GDM1 (cell line): ENCODE measurements around the gene GALNT17.

Experiments used
- DNase-seq: peaks from one replicate; lab custom pipeline; 2025; lab: John Stamatoyannopoulos, UW

The GALNT17 gene

GRCh38 chr7:71339924-71340323, 208.0 kb downstream of the GALNT17 start:
- no peak for DNase-seq

- no peak for DNase-seq
Observed at GRCh38 chr7:71342202-71342601, 210.3 kb downstream of the GALNT17 start.

- DNase-seq = no peak
Observed at GRCh38 chr7:71343039-71343438, 211.1 kb downstream of the GALNT17 start.

- no peak for DNase-seq
Observed at GRCh38 chr7:71343892-71344291, 211.9 kb downstream of the GALNT17 start.

DNA sequence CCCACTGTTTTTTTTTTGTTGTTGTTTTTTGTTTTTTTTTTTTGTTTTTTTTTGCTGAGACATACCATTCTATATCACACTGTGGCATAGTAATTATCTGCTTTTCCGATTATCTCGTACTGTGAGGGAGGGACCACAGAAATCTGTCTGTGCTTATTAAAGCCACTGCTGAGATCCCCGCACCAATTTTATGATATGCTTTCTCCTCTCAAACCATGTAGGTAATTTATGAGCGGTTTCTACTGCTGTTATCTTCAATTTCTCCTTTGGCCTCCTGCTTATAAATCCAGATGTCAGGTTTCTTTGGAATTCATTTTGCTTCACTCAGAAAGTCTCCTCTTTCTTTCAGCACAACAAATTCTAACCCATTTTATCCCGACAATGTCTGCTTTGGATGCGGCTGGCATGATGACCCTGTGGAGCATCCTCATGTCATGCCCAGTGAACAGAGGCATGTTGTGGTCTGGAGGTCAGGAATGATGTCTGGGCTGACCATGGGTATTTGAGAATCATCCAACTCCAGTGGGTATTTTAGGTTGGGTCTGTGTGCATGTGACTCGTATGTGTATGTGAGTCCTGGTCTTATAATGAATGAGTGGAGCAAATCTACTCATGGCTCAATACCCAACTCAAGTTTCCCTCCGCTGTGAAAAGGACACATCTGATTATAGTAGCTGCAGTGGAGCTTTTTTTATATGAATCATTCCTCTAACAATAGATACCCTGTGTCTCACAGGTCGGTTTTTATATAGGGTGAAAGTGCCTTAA, 213.4 kb downstream of the GALNT17 start:
- DNase-seq = no peak

GRCh38 chr7:71348821-71349681, 217.1 kb downstream of the GALNT17 start:
- no peak for DNase-seq

DNA sequence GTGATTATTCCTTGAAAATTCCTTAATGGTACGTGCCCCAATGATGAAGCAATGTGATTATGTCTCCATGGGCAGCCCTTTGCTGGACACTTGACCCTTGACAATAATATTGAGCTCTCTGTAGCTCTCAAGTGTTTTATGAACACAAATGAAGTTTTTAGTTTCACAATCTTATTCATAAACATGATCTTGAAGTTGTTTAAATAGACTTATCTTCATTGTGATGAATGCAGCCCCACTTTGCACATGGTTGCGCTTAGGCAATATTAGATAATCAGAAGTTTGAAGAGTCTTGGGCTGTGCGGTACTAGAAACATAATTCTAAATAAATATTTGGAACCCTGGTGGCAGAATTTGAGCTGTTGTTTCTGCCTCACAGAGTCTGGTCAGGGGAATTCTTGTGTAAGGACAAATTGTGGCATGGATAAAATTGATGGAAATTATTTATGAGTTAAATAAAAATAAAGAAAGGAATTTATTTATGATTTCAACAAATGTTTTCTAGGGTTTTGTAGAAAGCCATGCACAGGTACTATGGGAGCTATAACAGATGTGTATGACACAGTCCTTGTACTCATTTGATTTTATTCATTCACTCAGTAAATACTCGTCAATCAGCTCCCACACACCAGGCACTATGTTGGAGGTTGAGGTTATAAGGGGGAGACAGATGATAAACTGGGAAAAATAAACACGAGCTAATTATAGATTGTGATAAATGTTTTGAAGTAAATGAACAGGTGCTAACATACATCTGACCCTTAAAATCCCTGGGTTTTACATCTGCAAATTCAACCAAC, 217.9 kb downstream of the GALNT17 start:
- no peak for DNase-seq

DNA sequence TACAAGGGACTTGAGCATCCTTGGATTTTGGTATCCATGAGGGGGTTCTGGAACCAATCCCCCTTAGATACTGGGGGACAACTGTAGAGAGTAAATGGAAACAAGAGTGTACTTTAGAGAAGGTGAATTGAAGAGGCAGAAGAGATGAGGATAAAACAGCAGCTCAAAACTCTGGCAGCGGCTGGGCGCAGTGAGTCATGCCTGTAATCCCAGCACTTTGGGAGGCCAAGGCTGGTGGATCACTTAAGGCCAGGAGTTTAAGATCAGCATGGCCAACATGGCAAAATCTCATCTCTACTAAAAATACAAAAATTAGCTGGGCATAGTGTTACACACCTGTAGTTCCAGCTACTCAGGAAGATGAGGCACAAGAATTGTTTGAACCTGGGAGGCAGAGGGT, 218.7 kb downstream of the GALNT17 start:
- DNase-seq = no peak

- no peak for DNase-seq
Observed at GRCh38 chr7:71354716-71355115, 222.8 kb downstream of the GALNT17 start.

DNA sequence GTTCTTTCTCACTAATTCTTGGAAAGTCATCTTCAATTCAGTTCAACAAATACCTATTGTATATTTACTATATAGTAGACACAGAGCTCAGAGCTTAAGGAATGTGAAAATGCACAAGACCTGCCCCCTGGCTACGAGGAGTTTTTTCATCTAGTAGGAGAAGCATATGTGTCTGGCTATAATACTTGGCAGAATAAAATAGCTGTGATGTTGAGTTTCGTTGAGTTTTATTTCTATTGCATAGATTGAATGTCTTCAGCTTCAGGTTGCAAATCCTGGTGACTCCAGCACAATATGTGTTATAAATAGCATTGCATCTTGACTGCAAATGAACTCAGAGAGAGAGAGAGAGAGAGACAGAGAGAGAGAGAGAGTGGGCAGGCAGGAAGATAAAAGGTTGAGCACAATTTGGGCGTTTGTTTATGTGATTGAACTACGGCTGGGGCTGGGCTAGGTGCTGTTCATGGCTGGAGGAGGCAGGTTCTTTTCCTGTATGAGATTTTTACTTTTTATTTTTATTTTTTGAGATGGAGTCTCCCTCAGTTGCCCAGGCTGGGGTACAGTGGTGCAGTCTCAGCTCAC, 229.6 kb downstream of the GALNT17 start:
- no peak for DNase-seq

- no peak for DNase-seq
Observed at GRCh38 chr7:71362240-71362639, 230.3 kb downstream of the GALNT17 start.

DNA sequence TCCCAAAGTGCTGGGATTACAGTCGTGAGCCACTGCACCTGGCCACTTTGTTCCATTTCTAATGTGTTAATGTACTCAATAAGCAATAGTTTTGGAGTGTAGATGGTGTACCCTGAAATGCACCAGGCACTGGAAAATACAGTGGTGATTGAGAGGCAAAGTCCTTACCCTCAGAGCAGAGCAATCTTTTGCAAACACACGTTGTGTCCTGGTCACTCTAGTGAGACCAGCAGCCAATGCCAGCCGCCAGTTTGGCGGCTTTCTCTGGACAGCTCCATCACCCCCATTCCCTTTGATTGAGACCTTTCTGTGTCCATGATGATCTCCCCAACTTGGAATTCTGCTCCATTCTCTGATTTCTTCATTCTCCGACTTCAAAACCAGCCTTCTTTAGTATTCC, 231.3 kb downstream of the GALNT17 start:
- no peak for DNase-seq

- DNase-seq = no peak
Observed at GRCh38 chr7:71363627-71364026, 231.7 kb downstream of the GALNT17 start.

- DNase-seq = no peak
Observed at GRCh38 chr7:71364551-71364950, 232.6 kb downstream of the GALNT17 start.

GRCh38 chr7:71372991-71373390, 241.0 kb downstream of the GALNT17 start:
- no peak for DNase-seq

GRCh38 chr7:71377062-71377461, 245.1 kb downstream of the GALNT17 start:
- DNase-seq = no peak

DNA sequence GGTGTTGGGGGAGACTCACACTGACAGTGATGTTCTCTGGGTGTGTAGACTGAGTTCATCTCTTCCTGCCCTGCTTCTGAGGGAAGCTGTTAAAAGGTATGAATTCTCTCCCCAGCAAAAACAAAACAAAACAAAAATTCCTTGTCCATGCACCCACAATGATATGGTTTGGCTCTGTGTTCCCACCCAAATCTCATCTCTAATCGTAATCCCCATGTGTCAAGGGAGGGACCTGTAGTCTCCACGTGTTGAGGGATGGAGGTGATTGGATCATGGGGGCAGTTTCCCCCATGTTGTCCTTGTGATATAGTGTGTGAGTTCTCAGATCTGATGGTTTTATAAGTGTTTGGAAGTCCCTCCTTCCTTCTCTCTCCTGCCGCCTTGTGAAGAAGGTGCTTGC, 245.5 kb downstream of the GALNT17 start:
- no peak for DNase-seq

GRCh38 chr7:71384094-71384493, 252.2 kb downstream of the GALNT17 start:
- no peak for DNase-seq

GRCh38 chr7:71385330-71385729, 253.4 kb downstream of the GALNT17 start:
- no peak for DNase-seq

DNA sequence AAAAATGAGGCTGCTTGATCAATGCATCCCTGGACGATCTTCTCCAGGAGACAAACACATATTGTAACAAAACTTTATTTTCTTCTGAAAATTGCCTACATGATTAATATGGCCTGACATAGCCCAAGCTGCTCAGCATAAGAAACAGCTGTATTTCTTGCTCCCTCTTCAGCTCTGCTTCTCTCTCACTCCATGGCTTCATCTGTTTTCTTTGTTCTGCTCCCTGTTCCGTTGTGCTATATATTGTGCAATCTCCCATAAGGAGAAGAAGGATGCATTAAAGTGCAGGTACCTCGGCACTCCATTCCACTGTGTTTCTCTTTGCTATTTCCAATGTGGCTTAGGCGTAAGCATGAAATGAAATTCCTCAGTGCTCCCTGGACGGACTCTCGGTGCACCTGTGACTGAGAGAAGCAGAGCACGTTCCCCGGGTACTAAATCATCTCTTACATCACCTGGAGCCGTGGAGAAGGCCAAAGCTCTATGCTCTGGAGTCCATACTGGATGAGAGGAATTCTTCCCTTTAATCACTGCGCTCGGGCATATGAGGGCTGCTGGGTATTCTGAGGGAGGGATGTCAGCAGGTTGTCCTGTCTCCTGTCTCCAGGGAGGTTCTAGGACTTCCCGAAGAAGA, 254.3 kb downstream of the GALNT17 start:
- DNase-seq = no peak

DNA sequence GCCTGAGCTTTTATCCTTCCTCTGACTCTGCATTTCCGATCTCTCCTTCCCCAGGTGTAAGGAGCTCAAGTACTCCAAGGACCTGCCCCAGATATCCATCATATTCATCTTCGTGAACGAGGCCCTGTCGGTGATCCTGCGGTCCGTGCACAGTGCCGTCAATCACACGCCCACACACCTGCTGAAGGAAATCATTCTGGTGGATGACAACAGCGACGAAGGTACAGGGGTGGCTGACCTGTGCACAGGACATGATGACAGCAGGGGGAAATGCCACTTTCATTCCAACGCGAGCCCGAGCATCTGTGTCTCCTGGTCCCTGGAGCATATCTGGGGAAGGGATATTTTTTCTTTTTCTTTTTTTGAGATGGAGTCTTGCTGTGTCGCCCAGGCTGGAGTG, 256.2 kb downstream of the GALNT17 start:
- DNase-seq = no peak

DNA sequence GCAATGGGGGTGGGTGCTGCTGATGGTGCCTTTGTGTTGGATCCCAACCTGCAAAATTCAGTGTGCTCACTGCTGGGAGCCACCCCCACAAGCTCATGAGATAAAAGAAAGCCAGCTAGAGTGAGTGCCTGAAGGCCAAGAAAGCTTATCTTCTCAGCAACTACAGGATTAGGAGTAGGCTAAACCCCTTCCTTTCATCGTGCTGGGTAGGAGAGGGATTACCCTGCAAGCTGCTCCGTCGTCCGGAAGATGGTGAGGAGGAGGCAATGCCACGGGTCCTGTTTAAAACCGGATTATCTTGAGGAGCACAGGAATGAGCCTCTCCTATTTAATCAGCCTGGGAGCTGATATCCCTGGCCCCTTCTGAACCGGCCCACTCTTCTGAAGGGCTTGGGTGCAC, 258.0 kb downstream of the GALNT17 start:
- DNase-seq = no peak
